K562 (cell line): ENCODE data around the gene IGF2BP3. TPM values are rescaled to one million over a fixed set of nuclear protein-coding genes. Genes with fewer than 3 reads are reported as not detected.

Experiments
- BCL6 ChIP-seq: fragments of 250-450 bp; sonication (Bioruptor Pico); IDR thresholded peaks from 2 replicates; pipeline ENCODE4 v1.4.0; 2020
- FOXO4 ChIP-seq: fragments of 450-650 bp; formaldehyde crosslinking; IDR thresholded peaks from 2 replicates; pipeline ENCODE4 v1.4.0; 2020; ENCODE audit warnings: mild to moderate bottlenecking, moderate library complexity
- GATAD2A ChIP-seq: fragments of 450-650 bp; IDR thresholded peaks from 2 replicates; pipeline ENCODE4 v1.6.1; 2017
- GTF3C2 ChIP-seq: IDR thresholded peaks from 3 replicates; pipeline ENCODE4 v1.6.1; 2011; ENCODE audit warnings: borderline replicate concordance, mild to moderate bottlenecking, moderate library complexity; ENCODE audit not compliant: insufficient read length; ENCODE audit errors: extremely low read depth
- HMG20A ChIP-seq: fragments of 450-650 bp; formaldehyde crosslinking; conservative IDR thresholded peaks from 2 replicates; pipeline ENCODE4 v1.4.0; 2020; ENCODE audit warnings: mild to moderate bottlenecking, mixed read lengths
- HMGN3 ChIP-seq: IDR thresholded peaks from 2 replicates; pipeline ENCODE4 v1.6.1; 2011; ENCODE audit warnings: borderline replicate concordance, low read depth, mild to moderate bottlenecking, mixed read lengths, low read length; ENCODE audit not compliant: insufficient read length; ENCODE audit errors: extremely low read depth
- KDM4B ChIP-seq, 2 experiments: fragments of 450-650 bp in 1 of 2; sonication (generic) in 1 of 2; IDR thresholded peaks; 2 replicates each; pipeline ENCODE4 v1.6.1; 2016 to 2017; ENCODE audit warnings: borderline replicate concordance in 2 of 2, antibody characterized with exemption in 1 of 2, low read depth in 1 of 2, mild to moderate bottlenecking in 1 of 2
- LEF1 ChIP-seq: fragments of 450-650 bp; IDR thresholded peaks from 2 replicates; pipeline ENCODE4 v1.6.1; 2016; ENCODE audit warnings: mild to moderate bottlenecking
- MECOM ChIP-seq: fragments of 250-450 bp; sonication (Bioruptor Pico); IDR thresholded peaks from 2 replicates; pipeline ENCODE4 v1.8.0; 2022; ENCODE audit warnings: inconsistent platforms
- MYC ChIP-seq, 2 experiments: fragments of 250-450 bp in 1 of 2; sonication (Bioruptor Pico) in 1 of 2; IDR thresholded peaks; 2 replicates each; pipeline versions ENCODE4 v1.5.1 to v1.6.1; 2012 to 2021; ENCODE audit warnings: low read depth in 2 of 2, borderline replicate concordance in 1 of 2, improper control_type of control experiment in 1 of 2, low read length in 1 of 2, mild to moderate bottlenecking in 1 of 2, moderate library complexity in 1 of 2
- POLR3A ChIP-seq: IDR thresholded peaks from 2 replicates; pipeline ENCODE4 v1.6.1; 2011; ENCODE audit warnings: borderline replicate concordance, mild to moderate bottlenecking, moderate library complexity; ENCODE audit not compliant: insufficient read length, insufficient read depth; ENCODE audit errors: extremely low read depth
- SOX6 ChIP-seq: fragments of 450-650 bp; IDR thresholded peaks from 2 replicates; pipeline ENCODE4 v1.6.1; 2014; ENCODE audit warnings: mild to moderate bottlenecking
- STAT5A ChIP-seq: IDR thresholded peaks from 2 replicates; pipeline ENCODE4 v1.6.1; 2012; ENCODE audit warnings: low read length, inconsistent platforms, borderline replicate concordance
- XRCC5 ChIP-seq: fragments of 200-400 bp; formaldehyde crosslinking; IDR thresholded peaks from 2 replicates; pipeline ENCODE4 v1.6.1; 2017; ENCODE audit warnings: low read depth, mild to moderate bottlenecking, low read length
- ZHX1 ChIP-seq: fragments of 150-350 bp; conservative IDR thresholded peaks from 2 replicates; pipeline ENCODE4 v1.6.1; 2014; ENCODE audit warnings: low read length
- ZKSCAN3 ChIP-seq: fragments of 250-450 bp; sonication (Bioruptor Pico); IDR thresholded peaks from 2 replicates; pipeline ENCODE4 v1.4.0; 2020
- ZNF134 ChIP-seq: fragments of 250-450 bp; sonication (Bioruptor Pico); conservative IDR thresholded peaks from 2 replicates; pipeline ENCODE4 v1.4.0; 2020
- ZNF280A ChIP-seq: fragments of 450-650 bp; IDR thresholded peaks from 2 replicates; pipeline ENCODE4 v1.6.1; 2018; ENCODE audit warnings: mild to moderate bottlenecking, low read depth; ENCODE audit not compliant: partially characterized antibody
- polyA plus RNA-seq, 8 experiments: library from polyadenylated mRNA; depleted of rRNA in 4 of 8; stranded (reverse) in 5 of 8; unstranded in 3 of 8; fragments of >200 nt; fragmentation: Nextera tagmentation in 2 of 8; fragmentation: Illumina TruSeq in 1 of 8; extraction: Ambion mirVana in 2 of 8; extraction: Trizol in 1 of 8; gene quantifications; 2 replicates each; pipeline versions ENCODE4 v1.2.1 to v1.2.3, GENCODE V29; 2011 to 2014; ENCODE audit warnings: inconsistent platforms in 1 of 8, missing spikeins in 1 of 8
- total RNA-seq, 7 experiments: library from RNA; depleted of rRNA in 6 of 7; stranded (reverse); fragments of >200 nt in 6 of 7; fragmentation: Illumina TruSeq in 2 of 7; extraction: Trizol in 2 of 7; gene quantifications; 2 replicates each; pipeline versions ENCODE4 v1.2.1 to v1.2.3, GENCODE V29; 2011 to 2021; ENCODE audit warnings: low replicate concordance in 1 of 7

Gene IGF2BP3
- total and polyA plus RNA-seq, 9 of the 15 experiments (the other 6 are each of a cell fraction or from before 2014, with no cell fraction given) = 8.4 to 88.1 (median 61.2) TPM

- TF ChIP-seq ZHX1 (no peak), STAT5A (no peak), LEF1 (no peak), ZNF134 (CRISPR knock-in tag) (0 out of 2 replicates have a peak, but pooled peaks have one; percentile 12), HMG20A (no peak), POLR3A (no peak), GATAD2A (no peak), BCL6 (CRISPR knock-in tag) (0 out of 2 replicates have a peak, but pooled peaks have one; percentile 5), HMGN3 (peak; percentile 87), ZNF280A (no peak), XRCC5 (no peak), SOX6 (peak; percentile 43; the same call in 1 of the 2 replicates), FOXO4 (CRISPR knock-in tag) (no peak), KDM4B (IDR thresholded peaks at IDR 0.05; ENCODE audit: borderline replicate concordance in 2 of 2, low read depth in 1 of 2) (peak in 1 of 2 experiments; percentile 31; a peak in 1 of 4 replicates), MYC (IDR thresholded peaks at IDR 0.05; ENCODE audit: low read depth, low read length) (peak; percentile 88), MYC (CRISPR knock-in tag; IDR thresholded peaks at IDR 0.05; ENCODE audit: borderline replicate concordance, low read depth) (no peak; the same call in 1 of the 2 replicates), ZKSCAN3 (no peak), GTF3C2 (no peak), MECOM (CRISPR knock-in tag) (peak; percentile 46; the same call in 1 of the 2 replicates)
Measured at GRCh38 chr7:23298885-23299769, 171.2 kb downstream of the IGF2BP3 start, which contains the start of gene MALSU1 (continued).
